Measurements from ENCODE around the gene NUAK1. TPM values are rescaled to one million over a fixed set of nuclear protein-coding genes. Genes with fewer than 3 reads are reported as not detected.

Gene NUAK1
- total and polyA plus RNA-seq, 2 experiments from 2014 or later = 13.4 to 29.6 TPM

DNA sequence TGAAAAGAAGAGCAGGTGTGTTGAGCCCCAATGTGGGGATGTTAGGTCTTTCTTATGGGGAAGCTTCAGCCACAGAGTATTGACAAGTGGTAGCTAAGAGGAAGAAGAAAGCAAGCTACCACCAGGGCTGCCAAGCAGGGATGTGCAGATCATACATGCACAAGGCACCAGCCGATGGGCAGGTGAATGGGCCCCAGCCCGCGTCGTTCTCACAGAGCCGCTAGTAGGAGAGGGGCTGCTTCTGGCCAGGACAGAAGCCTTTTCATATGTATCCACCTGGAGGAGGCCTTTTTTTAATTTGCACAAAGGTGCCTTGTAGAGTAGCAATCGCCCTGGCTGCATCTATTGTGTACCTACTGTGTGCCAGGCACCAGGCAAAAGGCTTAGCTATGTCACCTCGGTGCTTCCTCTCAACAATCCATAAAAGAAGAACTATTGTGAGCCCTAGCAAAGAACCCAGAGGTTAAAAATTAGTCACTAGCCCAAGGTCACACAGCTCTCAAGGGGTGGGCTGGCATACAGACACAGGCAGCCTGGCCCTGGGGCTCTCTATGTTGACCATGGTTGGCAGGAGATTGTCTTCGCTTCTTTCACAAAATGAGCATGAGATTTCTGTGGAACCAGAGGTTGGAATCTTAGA, 8.2 kb downstream of the NUAK1 start:
- Histone ChIP-seq H4K20me1 (ENCODE audit: insufficient read depth) (no peaks in the 10 kb centered on the region; the same call in 1 of the 2 replicates), H3K9me2 (ENCODE audit: insufficient read depth) (no peaks in the 10 kb centered on the region), H3K4me1 (ENCODE audit: insufficient read depth) (peaks cover 66% of the 10 kb centered on the region), H3K27me3 (replicated peaks; ENCODE audit: insufficient read depth) (no peaks in the 10 kb centered on the region), H3K9ac (no peak overlapping the region), H3K79me2 (ENCODE audit: insufficient read depth) (peaks cover 100% of the 10 kb centered on the region), H2AFZ (no peak overlapping the region), H3F3A (ENCODE audit: insufficient read depth) (peaks cover 49% of the 10 kb centered on the region), H3K27ac (no peak overlapping the region), H3K4me2 (ENCODE audit: unreplicated experiment) (no peak overlapping the region), H3K4me3 (no peak overlapping the region), H3K36me3 (ENCODE audit: low read depth) (no peaks in the 10 kb centered on the region), H3K9me3 (ENCODE audit: low read depth) (no peaks in the 10 kb centered on the region)
- DNase-seq = no peak
- TF ChIP-seq EZH2phosphoT487 (IDR thresholded peaks at IDR 0.05; ENCODE audit: insufficient read depth, low read depth) = no peak
- no peak for TF ChIP-seq EZH2 (IDR thresholded peaks at IDR 0.05; ENCODE audit: insufficient read depth, poor library complexity, severe bottlenecking)
- WGBS, 2 experiments (ENCODE audit: low coverage in 1 of 2, low lambda C conversion rate in 2 of 2, missing lambda C conversion rate in 2 of 2) = 93 to 95% methylated on average over 8 of the region's 8 CpGs
- in situ Hi-C loops (cut with MboI) = loop anchor here (5.0 kb wide), 1 partner anchor 708 kb away; no protein-coding TSS in a partner anchor

DNA sequence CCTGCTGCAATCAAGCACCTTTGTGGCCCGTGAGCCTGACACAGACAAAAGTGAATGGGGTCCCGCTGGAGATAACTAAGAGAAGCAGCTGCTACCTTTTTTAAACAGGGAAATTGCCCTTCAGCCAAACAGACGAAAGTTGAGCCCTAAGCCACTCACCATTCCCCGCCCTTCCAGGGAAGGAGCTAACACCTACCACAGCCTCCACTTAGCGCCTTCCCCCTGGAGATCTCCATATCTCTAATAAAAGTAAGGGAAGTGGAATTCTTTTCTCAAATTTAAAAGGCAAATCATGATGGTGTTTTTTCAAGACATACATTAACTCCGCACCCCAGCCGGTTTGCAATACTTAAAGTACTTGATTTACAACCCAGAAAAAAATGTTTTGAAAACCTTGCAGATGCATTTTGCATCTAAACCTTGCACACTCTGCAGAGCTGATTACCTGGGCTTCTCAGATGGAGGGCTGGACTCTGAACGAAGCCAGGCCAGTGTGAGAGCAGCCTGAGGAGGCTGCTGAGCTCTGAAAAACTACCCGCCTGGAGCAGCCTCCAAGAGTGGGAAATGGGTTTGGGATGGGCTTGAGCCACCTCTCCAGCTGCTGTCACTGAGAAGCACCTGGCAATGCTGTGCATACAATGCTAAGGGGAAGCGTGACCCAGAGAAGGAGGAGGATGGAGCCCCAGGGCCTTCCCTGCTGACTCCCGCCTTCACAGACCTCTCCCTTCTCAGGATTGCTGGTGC, 10.0 kb downstream of the NUAK1 start:
- Histone ChIP-seq H3K27me3 (replicated peaks; ENCODE audit: insufficient read depth) (no peaks in the 10 kb centered on the region), H3K9me3 (ENCODE audit: low read depth) (no peaks in the 10 kb centered on the region), H3K4me1 (ENCODE audit: insufficient read depth) (peaks cover 60% of the 10 kb centered on the region), H3K9me2 (ENCODE audit: insufficient read depth) (no peaks in the 10 kb centered on the region), H3K4me3 (no peak overlapping the region), H4K20me1 (ENCODE audit: insufficient read depth) (no peaks in the 10 kb centered on the region), H3F3A (ENCODE audit: insufficient read depth) (peaks cover 46% of the 10 kb centered on the region), H3K36me3 (ENCODE audit: low read depth) (no peaks in the 10 kb centered on the region), H3K79me2 (ENCODE audit: insufficient read depth) (peaks cover 100% of the 10 kb centered on the region), H3K27ac (no peak overlapping the region), H2AFZ (no peak overlapping the region), H3K9ac (no peak overlapping the region), H3K4me2 (ENCODE audit: unreplicated experiment) (no peak overlapping the region)
- in situ Hi-C loops (cut with MboI) = no loop called here
- no peak for DNase-seq
- TF ChIP-seq EZH2phosphoT487 (IDR thresholded peaks at IDR 0.05; ENCODE audit: insufficient read depth, low read depth) = no peak
- TF ChIP-seq EZH2 (IDR thresholded peaks at IDR 0.05; ENCODE audit: insufficient read depth, poor library complexity, severe bottlenecking) = no peak
- 96 to 97% methylated on average over 11 of the region's 11 CpGs for WGBS, 2 experiments (ENCODE audit: low coverage in 1 of 2, low lambda C conversion rate in 2 of 2, missing lambda C conversion rate in 2 of 2)

- in situ Hi-C loops (cut with MboI) = no loop called here
- Histone ChIP-seq H3K4me2 (ENCODE audit: unreplicated experiment) (no peak overlapping the region), H3K9me3 (ENCODE audit: low read depth) (no peaks in the 10 kb centered on the region), H3K9ac (no peak overlapping the region), H3K36me3 (ENCODE audit: low read depth) (no peaks in the 10 kb centered on the region), H3K4me3 (no peak overlapping the region), H4K20me1 (ENCODE audit: insufficient read depth) (no peaks in the 10 kb centered on the region), H3K4me1 (ENCODE audit: insufficient read depth) (peaks cover 60% of the 10 kb centered on the region), H3F3A (ENCODE audit: insufficient read depth) (peaks cover 46% of the 10 kb centered on the region), H3K27ac (peak overlapping the region; percentile 72), H2AFZ (no peak overlapping the region), H3K9me2 (ENCODE audit: insufficient read depth) (no peaks in the 10 kb centered on the region), H3K27me3 (replicated peaks; ENCODE audit: insufficient read depth) (no peaks in the 10 kb centered on the region), H3K79me2 (ENCODE audit: insufficient read depth) (peaks cover 100% of the 10 kb centered on the region)
- DNase-seq = peak; percentile 55
- 80 to 83% methylated on average over 10 of the region's 10 CpGs for WGBS, 2 experiments (ENCODE audit: low coverage in 1 of 2, low lambda C conversion rate in 2 of 2, missing lambda C conversion rate in 2 of 2)
- TF ChIP-seq EZH2phosphoT487 (IDR thresholded peaks at IDR 0.05; ENCODE audit: insufficient read depth, low read depth) (no peak), EZH2 (IDR thresholded peaks at IDR 0.05; ENCODE audit: insufficient read depth, poor library complexity, severe bottlenecking) (no peak)
These were observed 11.2 kb downstream of the NUAK1 start for GRCh38 chr12:106127338-106128126.

Measured in GM23248 (cell line).